ENCODE measurements around the gene ZDHHC11.
"Not testable (repeated sequence)": the region's sequence is repeated elsewhere in the genome, so short reads cannot be mapped to it uniquely, and the experiment has no call there.

ZDHHC11 gene

DNA sequence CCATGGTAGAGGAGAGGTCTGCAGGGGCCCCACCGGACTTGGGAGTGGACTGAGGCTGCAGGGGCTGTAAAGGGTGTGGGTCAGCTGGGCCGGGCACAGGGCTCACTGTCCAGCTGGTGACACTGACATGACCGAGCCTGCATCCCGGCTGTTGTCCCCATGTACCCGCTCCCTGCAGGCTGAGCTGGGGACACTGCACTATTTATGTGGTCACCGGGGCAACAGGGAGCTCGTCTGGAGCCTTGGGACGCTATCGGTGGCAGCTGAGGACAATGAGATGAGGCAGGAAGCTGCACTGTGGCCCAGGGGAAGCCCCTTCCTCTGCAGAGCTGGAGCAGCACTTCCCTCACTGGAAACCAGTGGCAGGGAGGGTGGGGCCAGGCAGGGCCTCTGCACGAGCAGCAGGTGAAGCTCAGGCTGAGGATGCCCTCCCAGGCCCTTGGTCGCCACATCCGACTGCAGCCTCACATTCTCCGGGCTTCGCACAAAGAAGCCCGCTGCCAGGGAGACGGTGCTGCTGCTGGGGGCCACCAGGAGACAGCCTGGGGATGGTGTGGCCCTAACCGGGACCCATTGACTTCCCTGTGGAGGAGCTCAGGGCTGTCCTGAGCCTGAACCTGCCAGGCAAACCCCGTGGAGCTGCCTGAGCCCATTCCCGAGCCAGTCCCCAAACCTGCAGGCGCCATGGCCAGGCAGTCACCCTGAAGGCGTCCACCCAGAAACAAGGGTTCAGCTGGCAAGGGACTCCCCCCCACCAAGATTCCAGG is 92.7 kb downstream of the ZDHHC11 start:
- no peak overlapping the region for H3K4me3 ChIP-seq (ENCODE audit: low read depth, low read length)
- no peaks in the 10 kb centered on the region for H3K27me3 ChIP-seq
- no peaks in the 10 kb centered on the region for H3K9me3 ChIP-seq
- TF ChIP-seq, protein P1, sequence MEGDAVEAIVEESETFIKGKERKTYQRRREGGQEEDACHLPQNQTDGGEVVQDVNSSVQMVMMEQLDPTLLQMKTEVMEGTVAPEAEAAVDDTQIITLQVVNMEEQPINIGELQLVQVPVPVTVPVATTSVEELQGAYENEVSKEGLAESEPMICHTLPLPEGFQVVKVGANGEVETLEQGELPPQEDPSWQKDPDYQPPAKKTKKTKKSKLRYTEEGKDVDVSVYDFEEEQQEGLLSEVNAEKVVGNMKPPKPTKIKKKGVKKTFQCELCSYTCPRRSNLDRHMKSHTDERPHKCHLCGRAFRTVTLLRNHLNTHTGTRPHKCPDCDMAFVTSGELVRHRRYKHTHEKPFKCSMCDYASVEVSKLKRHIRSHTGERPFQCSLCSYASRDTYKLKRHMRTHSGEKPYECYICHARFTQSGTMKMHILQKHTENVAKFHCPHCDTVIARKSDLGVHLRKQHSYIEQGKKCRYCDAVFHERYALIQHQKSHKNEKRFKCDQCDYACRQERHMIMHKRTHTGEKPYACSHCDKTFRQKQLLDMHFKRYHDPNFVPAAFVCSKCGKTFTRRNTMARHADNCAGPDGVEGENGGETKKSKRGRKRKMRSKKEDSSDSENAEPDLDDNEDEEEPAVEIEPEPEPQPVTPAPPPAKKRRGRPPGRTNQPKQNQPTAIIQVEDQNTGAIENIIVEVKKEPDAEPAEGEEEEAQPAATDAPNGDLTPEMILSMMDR (IDR thresholded peaks at IDR 0.05; ENCODE audit: low read depth, low read length), result no peak
- DNase-seq, result peak; percentile 59
- no peaks in the 10 kb centered on the region for H3K4me1 ChIP-seq
- no peaks in the 10 kb centered on the region for H3K36me3 ChIP-seq

DNA sequence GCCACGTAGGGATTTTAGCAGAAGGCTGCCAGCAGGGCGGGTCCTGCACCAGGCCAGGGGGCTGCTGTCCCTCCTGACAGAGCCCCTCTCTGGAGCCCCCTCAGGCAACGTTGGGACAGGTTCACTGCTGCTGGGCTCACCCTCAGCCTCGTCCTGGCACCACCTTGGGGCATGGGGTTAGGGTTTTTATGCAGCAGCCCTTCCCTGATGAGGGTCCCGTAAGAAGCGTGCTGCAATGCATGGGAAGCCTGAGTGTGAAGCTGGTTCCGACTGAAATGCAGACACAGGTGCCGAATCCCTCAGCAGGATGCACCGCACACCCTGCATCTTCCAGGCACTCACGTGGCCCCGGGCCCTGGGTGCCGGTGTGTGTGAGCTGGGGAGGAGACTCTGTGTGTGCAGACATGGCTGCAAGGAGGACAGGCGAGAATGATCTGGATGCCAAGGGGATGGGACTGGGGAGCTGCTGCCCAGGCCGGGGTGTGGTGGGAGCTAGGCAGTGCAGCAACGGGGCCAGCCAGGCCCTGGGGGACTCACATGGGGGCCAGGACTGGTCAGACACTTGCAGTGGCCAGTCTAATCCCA is 93.3 kb downstream of the ZDHHC11 start:
- TF ChIP-seq, protein P1 (IDR thresholded peaks at IDR 0.05; ENCODE audit: low read depth, low read length), result no peak
- Histone ChIP-seq H3K36me3 (no peaks in the 10 kb centered on the region), H3K4me1 (no peaks in the 10 kb centered on the region), H3K9me3 (no peaks in the 10 kb centered on the region), H3K27me3 (no peaks in the 10 kb centered on the region), H3K4me3 (ENCODE audit: low read depth, low read length) (no peak overlapping the region)
- DNase-seq, result peak; percentile 28

DNA sequence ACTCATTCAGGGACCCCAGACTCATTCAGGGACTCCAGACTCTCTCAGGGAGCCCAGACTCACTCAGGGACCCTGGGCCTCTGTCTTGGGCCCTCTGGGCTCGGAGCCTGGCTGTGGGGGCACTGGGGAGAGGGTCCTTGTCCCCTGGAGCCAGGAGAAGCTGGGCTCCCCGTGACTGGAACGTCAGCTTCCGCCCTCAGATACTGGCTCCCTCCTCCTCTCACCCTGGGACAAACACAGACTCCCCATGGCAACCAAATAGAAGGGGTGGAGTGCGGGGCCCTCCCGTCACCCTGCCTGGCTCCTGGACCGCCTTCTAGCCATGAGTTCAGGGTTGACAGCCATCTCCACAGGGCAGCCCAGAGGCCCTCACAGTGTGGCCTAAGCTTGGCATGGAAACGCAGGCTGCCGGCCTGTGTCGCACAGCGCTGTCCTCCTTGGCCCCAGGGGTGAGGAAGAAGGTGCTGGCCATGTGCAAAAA is 93.9 kb downstream of the ZDHHC11 start:
- no peaks in the 10 kb centered on the region for H3K27me3 ChIP-seq
- peak; percentile 12 for DNase-seq

DNA sequence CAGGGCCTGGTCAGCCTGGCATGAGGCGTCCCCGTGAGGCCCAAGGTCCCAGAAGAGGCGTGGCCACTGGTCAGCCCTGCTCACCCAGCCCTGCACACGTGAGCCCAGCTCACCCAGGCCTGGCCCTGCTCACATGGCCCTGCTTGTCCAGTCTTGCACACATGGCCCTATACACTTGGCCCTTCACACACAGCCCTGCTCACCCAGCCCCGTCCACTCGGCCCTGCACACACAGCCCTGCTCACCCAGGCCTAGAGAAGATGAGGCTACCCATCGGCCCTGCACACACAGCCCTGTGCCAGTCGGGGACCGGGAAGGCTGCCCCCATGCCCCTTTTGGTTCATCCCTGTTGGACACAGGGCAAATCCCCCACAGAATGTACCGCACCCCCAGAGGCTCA is 94.6 kb downstream of the ZDHHC11 start:
- Histone ChIP-seq H3K36me3 (no peaks in the 10 kb centered on the region), H3K9me3 (no peaks in the 10 kb centered on the region), H3K4me1 (no peaks in the 10 kb centered on the region), H3K27me3 (no peaks in the 10 kb centered on the region), H3K4me3 (ENCODE audit: low read depth, low read length) (no peak overlapping the region)
- peak; percentile 22 for DNase-seq
- TF ChIP-seq, protein P1 (IDR thresholded peaks at IDR 0.05; ENCODE audit: low read depth, low read length), result no peak

More for the DNA sequence above, 93.9 kb downstream of the ZDHHC11 start:
- H3K4me1 ChIP-seq, result no peaks in the 10 kb centered on the region
- no peaks in the 10 kb centered on the region for H3K36me3 ChIP-seq
- TF ChIP-seq, protein P1 (IDR thresholded peaks at IDR 0.05; ENCODE audit: low read depth, low read length), result no peak
- no peaks in the 10 kb centered on the region for H3K9me3 ChIP-seq
- no peak overlapping the region for H3K4me3 ChIP-seq (ENCODE audit: low read depth, low read length)

DNA sequence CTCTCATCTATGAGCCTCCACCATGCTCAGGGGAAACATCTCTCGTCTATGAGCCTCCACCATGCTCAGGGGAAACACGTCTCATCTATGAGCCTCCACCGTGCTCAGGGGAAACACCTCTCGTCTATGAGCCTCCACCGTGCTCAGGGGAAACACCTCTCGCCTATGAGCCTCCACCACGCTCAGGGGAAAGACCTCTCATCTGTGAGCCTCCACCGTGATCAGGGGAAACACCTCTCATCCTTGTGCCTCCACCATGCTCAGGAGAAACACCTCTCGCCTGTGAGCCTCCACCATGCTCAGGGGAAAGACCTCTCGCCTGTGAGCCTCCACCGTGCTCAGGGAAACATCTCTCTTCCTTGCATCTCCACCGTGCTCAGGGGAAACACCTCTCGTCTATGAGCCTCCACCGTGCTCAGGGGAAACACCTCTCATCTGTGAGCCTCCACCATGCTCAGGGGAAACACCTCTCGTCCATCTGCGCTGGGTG is 96.6 kb downstream of the ZDHHC11 start:
- DNase-seq, result peak; percentile 4
- H3K4me1 ChIP-seq; H3K4me3 ChIP-seq (ENCODE audit: low read depth, low read length); H3K9me3 ChIP-seq; H3K36me3 ChIP-seq; H3K27me3 ChIP-seq: not testable (repeated sequence)

DNA sequence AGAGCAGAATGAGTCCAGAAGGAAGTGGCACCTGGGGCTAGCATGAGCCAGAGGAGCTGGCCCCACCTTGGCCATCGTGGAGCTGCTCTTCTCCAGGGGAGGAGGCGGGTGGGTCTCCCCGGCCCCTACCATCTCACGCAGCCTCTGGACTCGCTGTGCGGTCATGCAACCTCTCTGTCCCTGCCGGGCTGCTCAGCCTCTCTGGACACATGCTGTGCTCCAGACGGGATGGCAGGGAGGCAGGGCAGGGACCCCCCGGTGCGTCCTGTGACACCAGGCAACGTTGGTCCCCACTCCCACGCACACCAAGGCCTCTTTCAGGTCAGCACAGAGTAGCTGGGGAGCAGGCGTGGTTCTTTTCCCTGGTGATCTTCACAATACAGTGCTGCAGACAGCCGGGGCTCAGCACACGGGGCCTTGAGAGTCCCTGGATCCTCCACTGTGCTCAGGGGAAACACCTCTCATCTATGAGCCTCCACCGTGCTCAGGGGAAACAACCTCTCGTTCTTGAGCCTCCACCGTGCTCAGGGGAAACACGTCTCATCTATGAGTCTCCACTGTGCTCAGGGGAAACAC is 97.1 kb downstream of the ZDHHC11 start:
- not testable (repeated sequence) for H3K4me3 ChIP-seq (ENCODE audit: low read depth, low read length); H3K36me3 ChIP-seq; H3K9me3 ChIP-seq; H3K4me1 ChIP-seq; H3K27me3 ChIP-seq
- peak; percentile 4 for DNase-seq

DNA sequence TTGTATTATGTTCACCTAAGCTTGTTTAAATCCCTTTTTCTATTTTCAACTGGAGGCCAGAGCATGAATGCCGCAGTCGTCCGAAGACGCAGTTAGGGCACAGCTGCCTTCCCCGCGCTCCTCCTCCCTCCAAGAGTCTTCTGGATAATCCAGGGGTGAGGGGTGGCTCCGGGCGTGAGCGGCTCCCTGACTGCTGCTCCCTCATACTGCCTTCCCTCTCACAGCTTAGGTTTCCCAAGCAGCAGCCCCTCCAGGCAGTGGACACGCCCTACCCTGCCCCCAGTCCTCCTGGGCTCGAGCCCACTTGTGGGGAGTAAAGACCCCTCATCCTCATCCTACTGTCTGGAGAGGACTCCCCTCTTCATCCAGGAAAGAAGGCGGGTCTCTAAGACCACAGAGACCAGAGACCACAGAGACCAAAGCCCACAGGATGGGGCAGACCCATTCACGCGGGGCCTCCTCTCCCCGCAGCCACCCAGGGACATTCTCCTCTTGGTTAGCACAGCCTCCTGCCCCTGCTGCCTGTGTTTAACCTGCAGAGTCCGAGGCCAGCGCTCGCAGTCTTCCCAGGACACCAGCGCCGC is 98.2 kb downstream of the ZDHHC11 start:
- H3K4me1 ChIP-seq; H3K27me3 ChIP-seq; DNase-seq; H3K36me3 ChIP-seq; H3K9me3 ChIP-seq; H3K4me3 ChIP-seq (ENCODE audit: low read depth, low read length): not testable (repeated sequence)

DNA sequence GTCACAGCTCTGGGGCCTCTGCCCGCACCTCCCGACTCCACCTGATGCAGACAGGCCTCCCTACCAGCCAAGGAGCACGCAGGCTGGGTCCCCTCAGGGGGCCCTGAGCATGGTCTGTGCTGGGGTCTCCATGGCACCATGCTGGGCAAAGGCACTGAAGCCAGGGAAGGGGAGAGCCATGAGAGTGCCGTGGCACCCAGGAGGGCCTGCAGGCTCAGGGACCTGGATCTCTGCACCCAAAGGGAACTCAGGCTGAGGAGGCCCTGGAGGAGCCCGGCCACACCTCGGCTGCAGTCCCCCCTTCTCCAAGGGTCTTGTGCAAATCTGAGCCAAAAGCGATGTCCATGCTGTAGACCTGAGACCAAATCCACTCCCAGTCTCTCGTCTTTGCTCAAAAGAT is 98.8 kb downstream of the ZDHHC11 start:
- not testable (repeated sequence) for H3K4me1 ChIP-seq; H3K27me3 ChIP-seq; H3K4me3 ChIP-seq (ENCODE audit: low read depth, low read length); DNase-seq; H3K36me3 ChIP-seq; H3K9me3 ChIP-seq

Measured in BE2C (cell line).